HUDEP-2 (cell line): Measurements from ENCODE around the gene CCNB1.
"Not testable (repeated sequence)": the region's sequence is repeated elsewhere in the genome, so short reads cannot be mapped to it uniquely, and the experiment has no call there.

ENCODE experiments used
- DNase-seq, 76 experiments: peaks; one replicate each; lab custom pipeline; 2025; ENCODE audit not compliant: unreplicated experiment in 76 of 76; lab: John Stamatoyannopoulos, UW

Gene CCNB1

GRCh38 chr5:69166686-69167492 lies at the start of gene CCNB1:
CCNB1 (plus strand) TSS chr5:69167150; CDS start chr5:69167263, 113 bp downstream.
- peak; percentile 45 to 99 (median 96) for DNase-seq

GRCh38 chr5:69129413-69129812 lies 37.5 kb upstream of the CCNB1 start:
- no peak for DNase-seq

GRCh38 chr5:69130241-69130640 lies 36.7 kb upstream of the CCNB1 start:
- no peak for DNase-seq

- no peak for DNase-seq
Observed at GRCh38 chr5:69131304-69131703, 35.6 kb upstream of the CCNB1 start.

GRCh38 chr5:69134126-69134525 lies 32.8 kb upstream of the CCNB1 start:
- no peak for DNase-seq

- no peak for DNase-seq
Observed at GRCh38 chr5:69136293-69136692, 30.7 kb upstream of the CCNB1 start.

GRCh38 chr5:69137208-69137607 lies 29.7 kb upstream of the CCNB1 start:
- DNase-seq, result not testable (repeated sequence)

GRCh38 chr5:69137807-69138206 lies 29.1 kb upstream of the CCNB1 start:
- no peak for DNase-seq

- DNase-seq, result no peak
Observed at GRCh38 chr5:69138766-69139165, 28.2 kb upstream of the CCNB1 start.

GRCh38 chr5:69140239-69140638 lies 26.7 kb upstream of the CCNB1 start:
- not testable (repeated sequence) for DNase-seq

GRCh38 chr5:69140827-69141226 lies 26.1 kb upstream of the CCNB1 start:
- DNase-seq, result no peak

GRCh38 chr5:69148576-69148975 lies 18.4 kb upstream of the CCNB1 start:
- DNase-seq, result not testable (repeated sequence)

- DNase-seq, result no peak
Observed at GRCh38 chr5:69148981-69149675, 17.8 kb upstream of the CCNB1 start.

GRCh38 chr5:69149676-69150010 lies 17.3 kb upstream of the CCNB1 start:
- no peak for DNase-seq

- DNase-seq, result no peak
Observed at GRCh38 chr5:69152731-69153130, 14.2 kb upstream of the CCNB1 start.

- no peak for DNase-seq
Observed at GRCh38 chr5:69156456-69156855, 10.5 kb upstream of the CCNB1 start.

- no peak for DNase-seq
Observed at GRCh38 chr5:69158039-69158438, 8.9 kb upstream of the CCNB1 start.

GRCh38 chr5:69160651-69161050 lies 6.3 kb upstream of the CCNB1 start:
- no peak for DNase-seq

GRCh38 chr5:69167493-69167855 lies 524 bp downstream of the CCNB1 start:
- DNase-seq, result peak in 2 of 76 experiments; percentile 3 to 35

- peak in 1 of 76 experiments; percentile 35 for DNase-seq
Observed at GRCh38 chr5:69167929-69168328, 979 bp downstream of the CCNB1 start.

- no peak for DNase-seq
Observed at GRCh38 chr5:69170495-69170894, 3.5 kb downstream of the CCNB1 start.

GRCh38 chr5:69170969-69171368 lies 4.0 kb downstream of the CCNB1 start:
- no peak for DNase-seq
